ENCODE data around the gene CREG1. TPM values are rescaled to one million over a fixed set of nuclear protein-coding genes. Genes with fewer than 3 reads are reported as not detected.

CREG1 gene
- total RNA-seq, 1 donor from 2014 or later, result 51.2 TPM

DNA sequence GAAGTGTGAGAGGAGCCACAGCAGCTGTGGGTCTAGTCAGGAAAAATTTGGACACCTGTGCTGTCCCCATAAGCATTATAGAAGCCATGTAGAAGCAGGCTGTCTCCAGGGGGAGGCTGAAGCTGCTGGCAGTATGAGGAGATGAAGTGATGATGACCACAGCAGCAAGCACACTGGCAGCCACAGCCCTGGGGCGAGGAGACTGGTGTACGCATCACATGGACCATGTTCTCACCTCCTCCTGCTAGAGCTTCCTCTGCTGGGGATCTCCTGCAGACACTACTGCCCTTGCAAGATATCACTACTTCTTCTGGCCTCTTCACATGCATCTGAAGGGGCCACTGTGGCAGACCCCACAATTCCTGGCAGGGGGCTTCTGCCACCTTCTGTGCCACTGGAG, 33.8 kb upstream of the CREG1 start:
- no peak overlapping the region for H3K4me3 Mint-ChIP-seq (ENCODE audit: unreplicated experiment)
- no peak for DNase-seq (ENCODE audit: low spot score)
- H3K4me1 Mint-ChIP-seq (ENCODE audit: low read depth), result no peaks in the 10 kb centered on the region
- no peak overlapping the region for H3K27ac Mint-ChIP-seq (ENCODE audit: unreplicated experiment)
- H3K27me3 Mint-ChIP-seq (ENCODE audit: low read depth), result peaks cover 5% of the 10 kb centered on the region
- TF ChIP-seq CTCF (IDR thresholded peaks at IDR 0.05), result no peak
- H3K36me3 Mint-ChIP-seq (ENCODE audit: low read depth), result no peaks in the 10 kb centered on the region
- no peaks in the 10 kb centered on the region for H3K9me3 Mint-ChIP-seq (ENCODE audit: low read depth)

DNA sequence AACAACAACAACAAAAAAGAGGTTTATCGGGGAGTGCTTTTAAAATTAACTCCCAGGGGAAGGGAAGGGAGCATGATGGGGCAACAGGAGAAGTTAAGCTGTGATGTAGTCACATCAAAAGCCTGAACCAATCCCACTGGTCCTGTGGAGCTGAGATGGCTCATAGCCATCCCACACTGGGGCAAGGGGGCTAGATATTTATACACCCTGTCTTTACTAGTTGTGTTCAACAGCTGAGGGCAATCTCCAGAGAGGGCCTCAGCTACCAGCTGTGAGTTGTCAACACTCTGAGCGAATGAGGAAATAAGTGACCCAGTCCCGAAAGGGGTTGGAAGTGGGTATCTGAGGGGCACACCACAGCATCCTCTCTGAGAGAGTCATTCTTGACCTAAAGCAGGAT, 31.0 kb upstream of the CREG1 start:
- Mint-ChIP-seq H3K9me3 (ENCODE audit: low read depth) (no peaks in the 10 kb centered on the region), H3K4me1 (ENCODE audit: low read depth) (no peaks in the 10 kb centered on the region), H3K4me3 (ENCODE audit: unreplicated experiment) (no peak overlapping the region), H3K27ac (ENCODE audit: unreplicated experiment) (no peak overlapping the region), H3K36me3 (ENCODE audit: low read depth) (no peaks in the 10 kb centered on the region), H3K27me3 (ENCODE audit: low read depth) (peaks cover 5% of the 10 kb centered on the region)
- TF ChIP-seq CTCF (IDR thresholded peaks at IDR 0.05), result no peak
- DNase-seq (ENCODE audit: low spot score), result no peak

DNA sequence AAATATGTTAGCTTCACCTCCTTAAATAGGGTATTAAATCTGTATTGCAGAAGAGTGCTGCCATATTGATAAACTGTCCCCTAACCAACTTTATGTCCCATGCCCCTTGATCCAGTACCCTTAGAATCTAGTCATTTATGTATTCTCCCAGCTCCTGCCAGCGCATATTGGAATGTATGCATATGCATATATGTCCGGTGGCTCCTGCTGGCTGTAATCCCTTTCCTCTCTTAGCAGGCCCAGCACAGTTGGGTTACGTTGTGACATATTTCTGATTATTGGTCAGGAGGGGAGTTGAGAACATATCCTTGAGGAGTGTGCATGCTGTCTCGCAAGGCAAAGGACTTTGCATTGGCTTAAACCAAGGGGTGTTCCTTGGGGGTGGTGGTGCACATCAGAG, 29.2 kb upstream of the CREG1 start:
- H3K36me3 Mint-ChIP-seq (ENCODE audit: low read depth), result no peaks in the 10 kb centered on the region
- H3K4me3 Mint-ChIP-seq (ENCODE audit: unreplicated experiment), result no peak overlapping the region
- no peak for DNase-seq (ENCODE audit: low spot score)
- no peak for TF ChIP-seq CTCF (IDR thresholded peaks at IDR 0.05)
- H3K27me3 Mint-ChIP-seq (ENCODE audit: low read depth), result peaks cover 10% of the 10 kb centered on the region
- H3K27ac Mint-ChIP-seq (ENCODE audit: unreplicated experiment), result no peak overlapping the region
- no peaks in the 10 kb centered on the region for H3K9me3 Mint-ChIP-seq (ENCODE audit: low read depth)
- no peaks in the 10 kb centered on the region for H3K4me1 Mint-ChIP-seq (ENCODE audit: low read depth)

GRCh38 chr1:167582064-167582463, 28.5 kb upstream of the CREG1 start:
- no peaks in the 10 kb centered on the region for H3K9me3 Mint-ChIP-seq (ENCODE audit: low read depth)
- no peak overlapping the region for H3K27ac Mint-ChIP-seq (ENCODE audit: unreplicated experiment)
- DNase-seq (ENCODE audit: low spot score), result no peak
- no peaks in the 10 kb centered on the region for H3K4me1 Mint-ChIP-seq (ENCODE audit: low read depth)
- H3K36me3 Mint-ChIP-seq (ENCODE audit: low read depth), result no peaks in the 10 kb centered on the region
- no peak overlapping the region for H3K4me3 Mint-ChIP-seq (ENCODE audit: unreplicated experiment)
- H3K27me3 Mint-ChIP-seq (ENCODE audit: low read depth), result peaks cover 12% of the 10 kb centered on the region
- no peak for TF ChIP-seq CTCF (IDR thresholded peaks at IDR 0.05)

- H3K36me3 Mint-ChIP-seq (ENCODE audit: low read depth), result no peaks in the 10 kb centered on the region
- peaks cover 22% of the 10 kb centered on the region for H3K27me3 Mint-ChIP-seq (ENCODE audit: low read depth)
- TF ChIP-seq CTCF (IDR thresholded peaks at IDR 0.05), result no peak
- H3K9me3 Mint-ChIP-seq (ENCODE audit: low read depth), result no peaks in the 10 kb centered on the region
- H3K4me1 Mint-ChIP-seq (ENCODE audit: low read depth), result no peaks in the 10 kb centered on the region
- H3K27ac Mint-ChIP-seq (ENCODE audit: unreplicated experiment), result no peak overlapping the region
- no peak overlapping the region for H3K4me3 Mint-ChIP-seq (ENCODE audit: unreplicated experiment)
- no peak for DNase-seq (ENCODE audit: low spot score)
Observed at GRCh38 chr1:167579986-167580385, 26.4 kb upstream of the CREG1 start.
